ENCODE measurements around the gene GSK3B. TPM values are rescaled to one million over a fixed set of nuclear protein-coding genes. Genes with fewer than 3 reads are reported as not detected.

The GSK3B gene
- total RNA-seq, 1 experiment from 2014 or later, result 56.5 TPM

GRCh38 chr3:119974656-119975055 is 119.6 kb downstream of the GSK3B start:
- Histone ChIP-seq H2BK20ac (ENCODE audit: low read depth, low read length, poor library complexity, severe bottlenecking) (no peak overlapping the region), H2AK5ac (ENCODE audit: insufficient read length, low read length) (no peak overlapping the region), H3K27ac (ENCODE audit: insufficient read length, low read depth, low read length) (no peak overlapping the region), H4K8ac (replicated peaks; ENCODE audit: insufficient read length, low read depth, low read length) (no peak overlapping the region), H3K4me2 (ENCODE audit: insufficient read depth, insufficient read length, low read length) (no peak overlapping the region), H3K79me1 (ENCODE audit: insufficient read depth, low read depth, low read length, poor library complexity, severe bottlenecking) (no peaks in the 10 kb centered on the region), H3K79me2 (ENCODE audit: insufficient read depth, low read length) (peaks cover 7% of the 10 kb centered on the region; the same call in 1 of the 2 replicates), H4K91ac (ENCODE audit: insufficient read length, low read depth, low read length) (no peak overlapping the region), H3K4me1 (ENCODE audit: insufficient read depth, low read length) (no peaks in the 10 kb centered on the region; the same call in 1 of the 2 replicates), H2BK15ac (ENCODE audit: low read depth, low read length) (no peak overlapping the region), H3K23ac (ENCODE audit: insufficient read length, low read depth, low read length) (no peak overlapping the region), H3K27me3 (ENCODE audit: insufficient read depth, low read length) (no peaks in the 10 kb centered on the region), H2AFZ (ENCODE audit: low read length) (no peak overlapping the region), H3K18ac (ENCODE audit: insufficient read length, low read depth, low read length) (no peak overlapping the region), H2BK12ac (ENCODE audit: insufficient read length, low read depth, low read length) (no peak overlapping the region), H2BK5ac (ENCODE audit: insufficient read length, low read length) (no peak overlapping the region), H3K4ac (ENCODE audit: low read depth, low read length) (no peak overlapping the region), H3T11ph (ENCODE audit: low read length) (no peak overlapping the region), H3K23me2 (ENCODE audit: insufficient read length, low read depth, low read length, poor library complexity, severe bottlenecking) (no peaks in the 10 kb centered on the region), H3K14ac (ENCODE audit: insufficient read depth, low read length) (no peak overlapping the region), H3K56ac (ENCODE audit: insufficient read length, low read depth, low read length) (no peak overlapping the region), H3K9me3 (ENCODE audit: control insufficient read depth, low read depth, low read length) (no peaks in the 10 kb centered on the region), H3K9ac (ENCODE audit: extremely low read depth, insufficient read length, low read length) (no peak overlapping the region), H4K20me1 (ENCODE audit: control insufficient read depth, insufficient read depth, insufficient read length) (no peaks in the 10 kb centered on the region), H4K5ac (ENCODE audit: insufficient read length, low read depth, low read length) (no peak overlapping the region), H2BK120ac (ENCODE audit: low read depth, low read length, poor library complexity, severe bottlenecking) (no peak overlapping the region)
- Mint-ChIP-seq H3K36me3 (ENCODE audit: insufficient read depth in 1 of 3, low read depth in 3 of 3) (peaks cover 6 to 14% (median 6%) of the 10 kb centered on the region in 3 experiments; a peak in 6 of 7 replicates), H3K27ac (no peak overlapping the region), H3K27me3 (ENCODE audit: low read depth) (no peaks in the 10 kb centered on the region), H3K9me3 (no peaks in the 10 kb centered on the region), H3K4me3 (no peak overlapping the region), H3K4me1 (peaks cover 0 to 4% of the 10 kb centered on the region in 2 experiments; a peak in 1 of 4 replicates)
- DNase-seq, result no peak
- TF ChIP-seq, protein P1, sequence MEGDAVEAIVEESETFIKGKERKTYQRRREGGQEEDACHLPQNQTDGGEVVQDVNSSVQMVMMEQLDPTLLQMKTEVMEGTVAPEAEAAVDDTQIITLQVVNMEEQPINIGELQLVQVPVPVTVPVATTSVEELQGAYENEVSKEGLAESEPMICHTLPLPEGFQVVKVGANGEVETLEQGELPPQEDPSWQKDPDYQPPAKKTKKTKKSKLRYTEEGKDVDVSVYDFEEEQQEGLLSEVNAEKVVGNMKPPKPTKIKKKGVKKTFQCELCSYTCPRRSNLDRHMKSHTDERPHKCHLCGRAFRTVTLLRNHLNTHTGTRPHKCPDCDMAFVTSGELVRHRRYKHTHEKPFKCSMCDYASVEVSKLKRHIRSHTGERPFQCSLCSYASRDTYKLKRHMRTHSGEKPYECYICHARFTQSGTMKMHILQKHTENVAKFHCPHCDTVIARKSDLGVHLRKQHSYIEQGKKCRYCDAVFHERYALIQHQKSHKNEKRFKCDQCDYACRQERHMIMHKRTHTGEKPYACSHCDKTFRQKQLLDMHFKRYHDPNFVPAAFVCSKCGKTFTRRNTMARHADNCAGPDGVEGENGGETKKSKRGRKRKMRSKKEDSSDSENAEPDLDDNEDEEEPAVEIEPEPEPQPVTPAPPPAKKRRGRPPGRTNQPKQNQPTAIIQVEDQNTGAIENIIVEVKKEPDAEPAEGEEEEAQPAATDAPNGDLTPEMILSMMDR (conservative IDR thresholded peaks at IDR 0.05), result no peak
- no CpG with 5 or more reads among the region's 2 CpGs for WGBS (ENCODE audit: extremely low coverage, insufficient read length, low lambda C conversion rate)
